LNCaP clone FGC (cell line): ENCODE measurements around the gene PGPEP1.
"Not testable (repeated sequence)": the region's sequence is repeated elsewhere in the genome, so short reads cannot be mapped to it uniquely, and the experiment has no call there.

Experiments
- DNase-seq: peaks from one replicate; pipeline ENCODE4 v3.0.0-alpha.2; 2011; ENCODE audit warnings: low read depth
- H3K4me3 ChIP-seq: 2 replicates; pipeline ENCODE4 v1.5.1; 2011; ENCODE audit warnings: mild to moderate bottlenecking, low read depth, low read length, control low read depth
- CTCF ChIP-seq: IDR thresholded peaks from 2 replicates; pipeline ENCODE4 v1.5.1; 2012; ENCODE audit warnings: mild to moderate bottlenecking; ENCODE audit not compliant: control insufficient read depth, insufficient read depth; ENCODE audit errors: extremely low read depth

Gene PGPEP1

GRCh38 chr19:18362934-18363542 lies 22.6 kb downstream of the PGPEP1 start:
- no peak for TF ChIP-seq CTCF
- H3K4me3 ChIP-seq = no peak overlapping the region
- DNase-seq = no peak

- no peak for TF ChIP-seq CTCF
- no peak for DNase-seq
- no peak overlapping the region for H3K4me3 ChIP-seq
Observed at GRCh38 chr19:18363787-18364186, 23.4 kb downstream of the PGPEP1 start.

GRCh38 chr19:18364277-18364825 lies 24.0 kb downstream of the PGPEP1 start:
- DNase-seq, H3K4me3 ChIP-seq: not testable (repeated sequence)

- DNase-seq = peak; percentile 99
- no peak for TF ChIP-seq CTCF
- H3K4me3 ChIP-seq = no peak overlapping the region
Observed at GRCh38 chr19:18364826-18365528, 24.6 kb downstream of the PGPEP1 start.

GRCh38 chr19:18366021-18366435 lies 25.6 kb downstream of the PGPEP1 start:
- no peak overlapping the region for H3K4me3 ChIP-seq
- no peak for TF ChIP-seq CTCF
- no peak for DNase-seq

GRCh38 chr19:18368504-18369222 lies 28.3 kb downstream of the PGPEP1 start:
- H3K4me3 ChIP-seq = no peak overlapping the region
- no peak for TF ChIP-seq CTCF
- no peak for DNase-seq

GRCh38 chr19:18373407-18373891 lies 33.1 kb downstream of the PGPEP1 start:
- H3K4me3 ChIP-seq = no peak overlapping the region
- no peak for DNase-seq
- TF ChIP-seq CTCF = no peak
